SH-SY5Y (cell line): ENCODE data around the gene MAP3K6.

Experiments
- GATA2 ChIP-seq: IDR thresholded peaks from 2 replicates; pipeline ENCODE4 v1.6.1; 2011; ENCODE audit warnings: mild to moderate bottlenecking, low read depth, low read length
- GATA3 ChIP-seq: IDR thresholded peaks from 2 replicates; pipeline ENCODE4 v1.6.1; 2011; ENCODE audit warnings: low read depth, mild to moderate bottlenecking, low read length, moderate library complexity

DNA sequence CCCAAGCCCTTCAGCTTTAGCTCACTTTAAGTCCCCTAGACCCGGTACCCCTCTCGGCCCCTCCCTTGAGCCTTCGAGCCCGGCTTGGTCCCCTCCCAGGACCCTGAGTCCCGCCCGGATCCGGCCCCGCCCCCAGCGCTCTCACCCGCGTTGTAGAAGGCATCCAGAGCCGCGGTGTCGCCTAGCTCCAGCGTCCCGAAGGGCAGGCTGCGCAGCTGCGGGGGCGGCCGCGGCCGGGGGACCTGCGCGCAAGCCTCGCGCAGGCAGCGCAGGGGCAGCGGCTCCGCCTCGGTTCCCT is 699 bp downstream of the MAP3K6 start:
- TF ChIP-seq GATA2 (no peak), GATA3 (no peak)
